ENCODE measurements around the gene MRGPRX3. TPM values are rescaled to one million over a fixed set of nuclear protein-coding genes. Genes with fewer than 3 reads are reported as not detected.

Gene MRGPRX3
- total RNA-seq, 2 experiments from 2014 or later = not detected

DNA sequence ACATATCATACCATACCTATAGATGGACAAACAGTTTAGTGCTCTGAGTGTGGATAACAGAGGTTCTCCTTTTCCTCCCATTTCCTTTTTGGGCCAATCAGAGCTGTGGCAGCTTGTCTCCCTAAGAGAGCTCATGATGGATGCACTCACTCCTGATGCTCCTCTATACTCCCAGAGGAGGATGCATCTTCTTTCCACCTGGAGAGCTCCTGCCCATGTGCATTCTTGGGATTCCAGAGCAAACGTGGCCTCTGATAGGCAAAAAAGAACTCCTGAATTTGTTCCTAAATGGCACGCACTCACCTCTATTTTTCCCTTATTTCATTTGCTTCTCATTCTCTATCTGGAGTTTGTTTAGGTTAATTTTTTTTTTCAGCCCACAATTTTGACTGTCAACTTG lies 2.9 kb downstream of the MRGPRX3 start:
- no peaks in the 10 kb centered on the region for H3K36me3 Mint-ChIP-seq (ENCODE audit: low read depth)
- TF ChIP-seq, protein P1, sequence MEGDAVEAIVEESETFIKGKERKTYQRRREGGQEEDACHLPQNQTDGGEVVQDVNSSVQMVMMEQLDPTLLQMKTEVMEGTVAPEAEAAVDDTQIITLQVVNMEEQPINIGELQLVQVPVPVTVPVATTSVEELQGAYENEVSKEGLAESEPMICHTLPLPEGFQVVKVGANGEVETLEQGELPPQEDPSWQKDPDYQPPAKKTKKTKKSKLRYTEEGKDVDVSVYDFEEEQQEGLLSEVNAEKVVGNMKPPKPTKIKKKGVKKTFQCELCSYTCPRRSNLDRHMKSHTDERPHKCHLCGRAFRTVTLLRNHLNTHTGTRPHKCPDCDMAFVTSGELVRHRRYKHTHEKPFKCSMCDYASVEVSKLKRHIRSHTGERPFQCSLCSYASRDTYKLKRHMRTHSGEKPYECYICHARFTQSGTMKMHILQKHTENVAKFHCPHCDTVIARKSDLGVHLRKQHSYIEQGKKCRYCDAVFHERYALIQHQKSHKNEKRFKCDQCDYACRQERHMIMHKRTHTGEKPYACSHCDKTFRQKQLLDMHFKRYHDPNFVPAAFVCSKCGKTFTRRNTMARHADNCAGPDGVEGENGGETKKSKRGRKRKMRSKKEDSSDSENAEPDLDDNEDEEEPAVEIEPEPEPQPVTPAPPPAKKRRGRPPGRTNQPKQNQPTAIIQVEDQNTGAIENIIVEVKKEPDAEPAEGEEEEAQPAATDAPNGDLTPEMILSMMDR (IDR thresholded peaks at IDR 0.05) = no peak
- ATAC-seq = no peak
- no peak overlapping the region for H3K27ac Mint-ChIP-seq
- H3K4me3 Mint-ChIP-seq = no peak overlapping the region
- peaks cover 24% of the 10 kb centered on the region for H3K27me3 Mint-ChIP-seq
- no peak for DNase-seq
- POLR2A ChIA-PET = no interaction called here
- H3K9me3 Mint-ChIP-seq = no peaks in the 10 kb centered on the region
- intact Hi-C loops (cut with micrococcal nuclease) = no loop called here
- CTCF ChIA-PET = no interaction called here
- no peaks in the 10 kb centered on the region for H3K4me1 Mint-ChIP-seq (ENCODE audit: low read depth)

DNA sequence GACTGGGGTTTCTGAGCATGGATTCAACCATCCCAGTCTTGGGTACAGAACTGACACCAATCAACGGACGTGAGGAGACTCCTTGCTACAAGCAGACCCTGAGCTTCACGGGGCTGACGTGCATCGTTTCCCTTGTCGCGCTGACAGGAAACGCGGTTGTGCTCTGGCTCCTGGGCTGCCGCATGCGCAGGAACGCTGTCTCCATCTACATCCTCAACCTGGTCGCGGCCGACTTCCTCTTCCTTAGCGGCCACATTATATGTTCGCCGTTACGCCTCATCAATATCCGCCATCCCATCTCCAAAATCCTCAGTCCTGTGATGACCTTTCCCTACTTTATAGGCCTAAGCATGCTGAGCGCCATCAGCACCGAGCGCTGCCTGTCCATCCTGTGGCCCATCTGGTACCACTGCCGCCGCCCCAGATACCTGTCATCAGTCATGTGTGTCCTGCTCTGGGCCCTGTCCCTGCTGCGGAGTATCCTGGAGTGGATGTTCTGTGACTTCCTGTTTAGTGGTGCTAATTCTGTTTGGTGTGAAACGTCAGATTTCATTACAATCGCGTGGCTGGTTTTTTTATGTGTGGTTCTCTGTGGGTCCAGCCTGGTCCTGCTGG lies 4.9 kb downstream of the MRGPRX3 start:
- intact Hi-C loops (cut with micrococcal nuclease) = no loop called here
- DNase-seq (no peak), ATAC-seq (no peak)
- no peaks in the 10 kb centered on the region for H3K36me3 Mint-ChIP-seq (ENCODE audit: low read depth)
- H3K27ac Mint-ChIP-seq = no peak overlapping the region
- ChIA-PET POLR2A (no interaction called here), CTCF (no interaction called here)
- TF ChIP-seq, protein P1 (IDR thresholded peaks at IDR 0.05) = no peak
- H3K9me3 Mint-ChIP-seq = no peaks in the 10 kb centered on the region
- no peak overlapping the region for H3K4me3 Mint-ChIP-seq
- peaks cover 19% of the 10 kb centered on the region for H3K27me3 Mint-ChIP-seq
- no peaks in the 10 kb centered on the region for H3K4me1 Mint-ChIP-seq (ENCODE audit: low read depth)

DNA sequence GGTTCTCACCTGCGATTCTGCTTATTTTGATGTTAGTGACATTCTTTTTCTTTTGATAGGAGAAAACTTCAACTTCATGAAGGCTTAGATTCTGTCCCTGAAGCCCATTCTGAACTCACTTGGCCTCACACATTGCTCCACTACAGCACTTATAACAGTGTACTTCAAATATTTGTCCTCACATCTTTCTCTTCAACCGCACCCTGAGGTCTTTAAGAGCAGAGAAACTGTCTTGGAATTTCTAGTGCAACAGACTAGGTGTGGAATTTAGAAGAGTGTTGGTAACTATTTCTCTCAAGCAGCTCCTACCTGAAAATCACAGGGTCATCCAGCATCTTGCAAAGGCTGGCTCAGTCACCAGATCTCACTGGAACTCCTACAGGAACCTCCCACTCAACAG lies 7.8 kb downstream of the MRGPRX3 start:
- Mint-ChIP-seq H3K36me3 (ENCODE audit: low read depth) (no peaks in the 10 kb centered on the region), H3K9me3 (no peaks in the 10 kb centered on the region), H3K4me3 (no peak overlapping the region), H3K27ac (no peak overlapping the region), H3K4me1 (ENCODE audit: low read depth) (no peaks in the 10 kb centered on the region), H3K27me3 (peaks cover 22% of the 10 kb centered on the region)
- intact Hi-C loops (cut with micrococcal nuclease) = no loop called here
- ChIA-PET CTCF (interaction anchor here (1.4 kb wide), 1 partner anchor 64 kb away, joined by 3 read pairs; no protein-coding TSS in a partner anchor), POLR2A (no interaction called here)
- TF ChIP-seq, protein P1 (IDR thresholded peaks at IDR 0.05) = no peak
- ATAC-seq (no peak), DNase-seq (no peak)

DNA sequence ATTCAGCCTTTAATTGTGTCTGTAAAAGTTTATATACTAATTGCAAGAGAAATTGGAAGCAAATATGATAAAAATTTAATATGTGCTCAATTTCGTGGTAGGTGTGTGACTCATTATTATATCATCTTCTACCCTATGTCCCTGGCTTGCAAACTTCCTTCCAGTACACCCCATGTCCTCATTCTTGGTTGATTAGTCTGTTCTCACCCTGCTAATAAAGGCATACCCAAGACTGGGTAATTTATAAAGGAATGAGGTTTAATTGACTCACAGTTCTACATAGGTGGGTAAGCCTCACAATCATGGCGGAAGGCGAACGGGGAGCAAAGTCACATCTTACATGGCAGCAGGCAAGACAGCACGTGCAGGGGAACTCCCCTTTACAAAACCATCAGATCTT lies 11.9 kb downstream of the MRGPRX3 start:
- TF ChIP-seq, protein P1 (IDR thresholded peaks at IDR 0.05) = no peak
- Mint-ChIP-seq H3K27me3 (peaks cover 18% of the 10 kb centered on the region), H3K9me3 (no peaks in the 10 kb centered on the region), H3K4me1 (ENCODE audit: low read depth) (peaks cover 5% of the 10 kb centered on the region), H3K4me3 (no peak overlapping the region), H3K27ac (no peak overlapping the region), H3K36me3 (ENCODE audit: low read depth) (no peaks in the 10 kb centered on the region)
- no peak for DNase-seq
- no peak for ATAC-seq
- ChIA-PET CTCF (interaction anchor here (2.0 kb wide), 1 partner anchor 29 kb away, joined by 8 read pairs; no protein-coding TSS in a partner anchor), POLR2A (no interaction called here)
- intact Hi-C loops (cut with micrococcal nuclease) = no loop called here

DNA sequence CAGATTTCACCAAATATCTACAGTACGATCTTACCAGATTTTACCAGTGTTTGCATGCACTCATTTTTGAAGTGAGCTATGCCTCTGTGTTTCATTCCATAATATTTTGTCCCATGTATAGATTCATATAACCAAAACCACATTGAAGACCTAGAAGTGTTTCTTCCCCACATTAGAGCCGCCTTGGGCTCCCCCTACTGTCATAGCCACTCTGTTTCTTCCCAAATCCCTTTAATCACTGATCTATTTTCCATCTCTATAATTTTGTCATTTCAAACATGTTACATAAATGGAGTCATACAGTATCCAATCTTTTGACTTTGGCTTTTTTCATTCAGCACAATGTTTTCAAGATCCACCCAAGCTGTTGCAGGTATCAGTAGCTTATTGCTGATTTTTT lies 12.7 kb downstream of the MRGPRX3 start:
- TF ChIP-seq, protein P1 (IDR thresholded peaks at IDR 0.05) = no peak
- ATAC-seq (no peak), DNase-seq (peak; percentile 5)
- POLR2A ChIA-PET = no interaction called here
- Mint-ChIP-seq H3K27me3 (peaks cover 18% of the 10 kb centered on the region), H3K27ac (no peak overlapping the region), H3K4me1 (ENCODE audit: low read depth) (peaks cover 5% of the 10 kb centered on the region), H3K9me3 (no peaks in the 10 kb centered on the region), H3K4me3 (no peak overlapping the region), H3K36me3 (ENCODE audit: low read depth) (no peaks in the 10 kb centered on the region)
- CTCF ChIA-PET = interaction anchor here (2.0 kb wide), 1 partner anchor 30 kb away, joined by 8 read pairs; no protein-coding TSS in a partner anchor
- intact Hi-C loops (cut with micrococcal nuclease) = no loop called here
